Astrocyte of the hippocampus (primary cell): Measurements from ENCODE around the gene TRAF2.

Experiments used
- DNase-seq: peaks from one replicate; pipeline ENCODE4 v3.0.0; 2011; ENCODE audit warnings: low read depth, low spot score

The TRAF2 gene

GRCh38 chr9:136949817-136950655, 63.7 kb downstream of the TRAF2 start:
- DNase-seq: peak; percentile 95

- DNase-seq: peak; percentile 29
Measured at GRCh38 chr9:136950656-136951276, 64.5 kb downstream of the TRAF2 start.

- no peak for DNase-seq
Measured at GRCh38 chr9:136951541-136952320, 65.4 kb downstream of the TRAF2 start, which contains the start of gene LCN12. TSS of gene LCN12 (plus strand) at chr9:136952273. CDS start at chr9:136952328, 55 bp downstream.

GRCh38 chr9:136952321-136952850, 66.1 kb downstream of the TRAF2 start:
- DNase-seq: no peak

GRCh38 chr9:136952876-136953770, 66.8 kb downstream of the TRAF2 start:
- DNase-seq: no peak

- no peak for DNase-seq
Measured at GRCh38 chr9:136953771-136954269, 67.5 kb downstream of the TRAF2 start.

GRCh38 chr9:136954270-136955083, 68.2 kb downstream of the TRAF2 start:
- no peak for DNase-seq

GRCh38 chr9:136955202-136955942, 69.1 kb downstream of the TRAF2 start:
- DNase-seq: no peak

- no peak for DNase-seq
Measured at GRCh38 chr9:136955943-136956335, 69.6 kb downstream of the TRAF2 start.

GRCh38 chr9:136956604-136957003, 70.3 kb downstream of the TRAF2 start:
- no peak for DNase-seq

GRCh38 chr9:136957461-136957860, 71.1 kb downstream of the TRAF2 start:
- no peak for DNase-seq

- no peak for DNase-seq
Measured at GRCh38 chr9:136957901-136958300, 71.6 kb downstream of the TRAF2 start.

GRCh38 chr9:136958473-136958872, 72.2 kb downstream of the TRAF2 start:
- no peak for DNase-seq

GRCh38 chr9:136958898-136959850, 72.9 kb downstream of the TRAF2 start:
- no peak for DNase-seq

- DNase-seq: peak; percentile 56
Measured at GRCh38 chr9:136960212-136960937, 74.1 kb downstream of the TRAF2 start.

GRCh38 chr9:136960938-136961275, 74.6 kb downstream of the TRAF2 start:
- no peak for DNase-seq

GRCh38 chr9:136961279-136962065, 75.2 kb downstream of the TRAF2 start:
- no peak for DNase-seq
